Astrocyte (in vitro differentiated cells and primary cell): ENCODE measurements around the gene ARNT2. TPM values are rescaled to one million over a fixed set of nuclear protein-coding genes. Genes with fewer than 3 reads are reported as not detected.

Experiments used
- DNase-seq: peaks from one replicate; pipeline ENCODE4 v3.0.0-alpha.2; 2010; ENCODE audit warnings: low read depth
- FAIRE-seq: peaks from 2 replicates; lab custom pipeline; 2011; peaks lifted over from hg19 to GRCh38; lab: Jason Lieb, UNC
- H2AFZ ChIP-seq: 2 replicates; pipeline ENCODE4 v1.6.0; 2012; ENCODE audit warnings: low read depth, low read length, inconsistent platforms
- H3K27ac ChIP-seq: 2 replicates; pipeline ENCODE4 v1.5.1; 2011; ENCODE audit warnings: low read depth, low read length, inconsistent platforms
- H3K27me3 ChIP-seq: 2 replicates; pipeline ENCODE4 v1.6.0; 2011; ENCODE audit warnings: low read length, inconsistent platforms; ENCODE audit not compliant: insufficient read depth
- H3K36me3 ChIP-seq: 2 replicates; pipeline ENCODE4 v1.5.1; 2011; ENCODE audit warnings: low read length, inconsistent platforms; ENCODE audit not compliant: insufficient read depth
- H3K4me1 ChIP-seq: 2 replicates; pipeline ENCODE4 v1.5.1; 2011; ENCODE audit warnings: low read length, inconsistent platforms; ENCODE audit not compliant: insufficient read depth
- H3K4me2 ChIP-seq: 2 replicates; pipeline ENCODE4 v1.6.0; 2012; ENCODE audit warnings: low read length, inconsistent platforms
- H3K4me3 ChIP-seq: 2 replicates; pipeline ENCODE4 v1.5.1; 2011; ENCODE audit warnings: low read depth, mild to moderate bottlenecking, low read length, inconsistent platforms; ENCODE audit not compliant: insufficient read depth
- H3K79me2 ChIP-seq: 2 replicates; pipeline ENCODE4 v1.6.0; 2012; ENCODE audit warnings: mild to moderate bottlenecking, low read length, inconsistent platforms; ENCODE audit not compliant: insufficient read depth
- H3K9ac ChIP-seq: 2 replicates; pipeline ENCODE4 v1.6.0; 2012; ENCODE audit warnings: mild to moderate bottlenecking, low read length, inconsistent platforms
- H3K9me3 ChIP-seq: 2 replicates; pipeline ENCODE4 v1.5.1; 2012; ENCODE audit warnings: low read depth, mild to moderate bottlenecking, low read length, inconsistent platforms; ENCODE audit not compliant: insufficient read depth
- H4K20me1 ChIP-seq: 2 replicates; pipeline ENCODE4 v1.6.0; 2012; ENCODE audit warnings: low read length, inconsistent platforms; ENCODE audit not compliant: insufficient read depth
- H3K27ac Mint-ChIP-seq: one replicate; pipeline ENCODE4 v1.8.0; 2021; ENCODE audit warnings: mild to moderate bottlenecking, mixed read lengths; ENCODE audit not compliant: unreplicated experiment
- H3K27me3 Mint-ChIP-seq: one replicate; pipeline ENCODE4 v1.8.0; 2021; ENCODE audit warnings: low read depth, mixed read lengths; ENCODE audit not compliant: unreplicated experiment
- H3K36me3 Mint-ChIP-seq: one replicate; pipeline ENCODE4 v1.8.0; 2021; ENCODE audit warnings: low read depth, mixed read lengths; ENCODE audit not compliant: unreplicated experiment
- H3K4me1 Mint-ChIP-seq: one replicate; pipeline ENCODE4 v1.8.0; 2021; ENCODE audit warnings: low read depth, mixed read lengths; ENCODE audit not compliant: unreplicated experiment
- H3K4me3 Mint-ChIP-seq: one replicate; pipeline ENCODE4 v1.8.0; 2021; ENCODE audit warnings: mild to moderate bottlenecking, moderate library complexity, mixed read lengths; ENCODE audit not compliant: unreplicated experiment
- H3K9me3 Mint-ChIP-seq: one replicate; pipeline ENCODE4 v1.8.0; 2021; ENCODE audit warnings: mild to moderate bottlenecking, mixed read lengths; ENCODE audit not compliant: unreplicated experiment
- CTCF ChIP-seq: IDR thresholded peaks from 2 replicates; pipeline ENCODE4 v1.5.1; 2011; ENCODE audit warnings: low read depth, mild to moderate bottlenecking, inconsistent platforms, low read length, moderate library complexity; ENCODE audit not compliant: insufficient read depth
- EZH2 ChIP-seq: IDR thresholded peaks from 2 replicates; pipeline ENCODE4 v1.6.1; 2012; ENCODE audit warnings: mild to moderate bottlenecking, low read length, inconsistent platforms; ENCODE audit not compliant: insufficient read depth
- total RNA-seq: library from RNA; stranded (reverse); gene quantifications from 2 replicates; pipeline ENCODE4 v1.2.1, GENCODE V29; 2021

The ARNT2 gene
- total RNA-seq, 1 donor from 2014 or later: 3.5 TPM

DNA sequence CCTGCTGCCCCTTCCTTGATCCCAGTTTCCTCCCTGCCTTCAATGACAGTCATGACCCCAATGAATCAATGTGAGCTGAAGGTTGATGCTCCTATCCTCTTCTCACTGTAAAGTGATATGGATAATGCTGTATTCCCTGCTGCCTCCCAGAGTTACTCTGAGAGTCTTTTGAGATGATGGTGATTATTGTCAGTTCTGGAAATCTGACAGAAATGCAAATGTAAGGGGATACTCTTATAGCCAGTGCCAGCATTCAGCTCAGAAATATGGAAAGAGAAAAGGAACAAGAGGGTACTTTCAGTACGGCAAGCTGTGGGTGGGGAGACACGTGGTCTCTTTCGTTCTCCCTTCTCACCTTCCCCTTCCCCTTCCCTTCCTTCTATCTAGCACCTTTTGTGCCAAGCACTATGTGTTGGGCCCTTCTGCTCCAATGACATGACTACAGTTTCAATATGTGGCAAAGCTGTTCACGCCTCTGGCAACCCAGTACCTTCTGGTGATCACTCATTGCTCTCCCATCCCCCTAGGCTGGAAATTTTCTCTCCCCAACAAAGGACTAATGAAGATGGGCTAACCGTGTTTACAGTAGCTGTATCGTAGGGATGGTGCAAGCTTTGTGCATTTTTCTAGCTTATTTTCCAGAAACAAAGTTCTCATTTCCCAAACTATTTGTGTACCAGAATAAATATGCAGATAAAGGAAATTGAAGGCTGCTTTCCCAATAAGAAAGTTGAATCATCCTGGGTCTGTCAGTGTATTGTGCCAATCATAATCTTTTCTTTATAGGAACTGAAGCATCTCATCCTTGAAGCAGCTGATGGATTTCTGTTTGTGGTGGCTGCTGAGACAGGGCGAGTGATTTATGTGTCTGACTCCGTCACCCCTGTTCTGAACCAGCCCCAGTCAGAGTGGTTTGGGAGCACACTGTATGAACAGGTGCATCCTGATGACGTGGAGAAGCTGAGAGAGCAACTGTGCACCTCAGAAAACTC is 70.3 kb downstream of the ARNT2 start:
- no peaks in the 10 kb centered on the region for H3K79me2 ChIP-seq
- peaks cover 32% of the 10 kb centered on the region for H3K4me1 ChIP-seq
- no peaks in the 10 kb centered on the region for H3K9me3 ChIP-seq
- no peak overlapping the region for H3K27ac ChIP-seq
- Mint-ChIP-seq H3K4me3 (no peak overlapping the region), H3K27ac (no peak overlapping the region), H3K4me1 (peaks cover 40% of the 10 kb centered on the region), H3K27me3 (no peaks in the 10 kb centered on the region), H3K9me3 (peaks cover 8% of the 10 kb centered on the region), H3K36me3 (no peaks in the 10 kb centered on the region)
- FAIRE-seq (no peak), DNase-seq (peak; percentile 96)
- TF ChIP-seq EZH2: no peak
- no peak for TF ChIP-seq CTCF
- H3K4me3 ChIP-seq: no peak overlapping the region
- H3K27me3 ChIP-seq: no peaks in the 10 kb centered on the region
- H3K36me3 ChIP-seq: no peaks in the 10 kb centered on the region
- H3K4me2 ChIP-seq: no peak overlapping the region
- H2AFZ ChIP-seq: no peak overlapping the region
- H4K20me1 ChIP-seq: no peaks in the 10 kb centered on the region
- no peak overlapping the region for H3K9ac ChIP-seq

- no peak overlapping the region for H3K4me3 ChIP-seq
- peaks cover 43% of the 10 kb centered on the region for H3K4me1 ChIP-seq
- H3K4me2 ChIP-seq: no peak overlapping the region
- Mint-ChIP-seq H3K4me3 (no peak overlapping the region), H3K9me3 (peaks cover 8% of the 10 kb centered on the region), H3K27ac (no peak overlapping the region), H3K36me3 (no peaks in the 10 kb centered on the region), H3K27me3 (no peaks in the 10 kb centered on the region), H3K4me1 (peaks cover 51% of the 10 kb centered on the region)
- TF ChIP-seq EZH2 (no peak), CTCF (no peak)
- DNase-seq (no peak), FAIRE-seq (no peak)
- H3K9ac ChIP-seq: no peak overlapping the region
- H3K9me3 ChIP-seq: no peaks in the 10 kb centered on the region
- H3K79me2 ChIP-seq: no peaks in the 10 kb centered on the region
- no peaks in the 10 kb centered on the region for H3K27me3 ChIP-seq
- no peak overlapping the region for H2AFZ ChIP-seq
- peak overlapping the region; percentile 20 for H3K27ac ChIP-seq
- no peaks in the 10 kb centered on the region for H3K36me3 ChIP-seq
- no peaks in the 10 kb centered on the region for H4K20me1 ChIP-seq
These were observed 71.4 kb downstream of the ARNT2 start for GRCh38 chr15:80475572-80475971.

DNA sequence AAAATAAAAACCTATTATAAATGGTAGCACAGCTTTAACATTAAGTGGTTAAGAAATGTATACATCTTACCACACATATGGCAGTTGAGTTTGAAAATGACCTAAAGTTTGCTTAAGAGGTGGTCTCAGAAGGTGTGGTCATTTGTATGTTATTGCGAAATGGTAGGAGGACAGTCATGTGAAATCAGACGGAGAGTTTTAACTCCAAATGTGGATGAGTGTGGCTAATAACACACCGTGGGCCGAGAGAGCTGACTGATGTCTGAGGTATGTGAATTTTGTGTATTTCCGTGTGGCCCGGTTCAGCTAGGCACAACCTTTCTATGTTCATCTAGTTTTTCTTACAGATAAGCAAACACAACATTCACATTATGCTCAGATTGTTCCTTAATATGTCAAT is 71.9 kb downstream of the ARNT2 start:
- H3K4me1 Mint-ChIP-seq: peaks cover 55% of the 10 kb centered on the region
- peak; percentile 45 for FAIRE-seq
- H3K27me3 ChIP-seq: no peaks in the 10 kb centered on the region
- no peak for DNase-seq
- H3K9me3 Mint-ChIP-seq: peaks cover 8% of the 10 kb centered on the region
- H3K9ac ChIP-seq: no peak overlapping the region
- H4K20me1 ChIP-seq: no peaks in the 10 kb centered on the region
- no peak overlapping the region for H3K4me2 ChIP-seq
- H3K4me1 ChIP-seq: peaks cover 45% of the 10 kb centered on the region
- no peak overlapping the region for H3K4me3 ChIP-seq
- TF ChIP-seq CTCF (no peak), EZH2 (no peak)
- H3K36me3 Mint-ChIP-seq: no peaks in the 10 kb centered on the region
- no peaks in the 10 kb centered on the region for H3K9me3 ChIP-seq
- no peak overlapping the region for H3K27ac Mint-ChIP-seq
- H2AFZ ChIP-seq: no peak overlapping the region
- no peak overlapping the region for H3K4me3 Mint-ChIP-seq
- H3K36me3 ChIP-seq: no peaks in the 10 kb centered on the region
- no peaks in the 10 kb centered on the region for H3K79me2 ChIP-seq
- no peaks in the 10 kb centered on the region for H3K27me3 Mint-ChIP-seq
- peak overlapping the region; percentile 20 for H3K27ac ChIP-seq
